GM12891 (cell line): Measurements from ENCODE around the gene AGBL3.

Experiments used
- PAX5 ChIP-seq: IDR thresholded peaks from 2 replicates; pipeline ENCODE4 v1.6.1; 2011; ENCODE audit warnings: low read length, moderate library complexity, mild to moderate bottlenecking; ENCODE audit not compliant: insufficient read depth, severe bottlenecking
- POLR2A ChIP-seq: IDR thresholded peaks from 2 replicates; pipeline ENCODE4 v1.6.1; 2011; ENCODE audit warnings: low read depth, low read length, control low read depth
- POLR2AphosphoS5 ChIP-seq: IDR thresholded peaks from 2 replicates; pipeline ENCODE4 v1.6.1; 2011; ENCODE audit warnings: low read depth, low read length, control low read depth
- POU2F2 ChIP-seq: IDR thresholded peaks from 2 replicates; pipeline ENCODE4 v1.6.1; 2011; ENCODE audit warnings: low read depth, mild to moderate bottlenecking, control low read depth, low read length, moderate library complexity
- TAF1 ChIP-seq: IDR thresholded peaks from 2 replicates; pipeline ENCODE4 v1.6.1; 2011; ENCODE audit warnings: low read depth, low read length, control low read depth

- TF ChIP-seq POLR2AphosphoS5 (no peak), POLR2A (no peak), TAF1 (no peak), PAX5 (no peak), POU2F2 (no peak)
These were observed 143.3 kb downstream of the AGBL3 start for GRCh38 chr7:135129579-135129978.
